Skeletal muscle tissue (tissue), 4 donors: Measurements from ENCODE around the gene RPH3AL. TPM values are rescaled to one million over a fixed set of nuclear protein-coding genes. Genes with fewer than 3 reads are reported as not detected.
A peak's percentile ranks its signal among the peaks of the same experiment; 100 is the strongest.
"Not testable (repeated sequence)": the region's sequence is repeated elsewhere in the genome, so short reads cannot be mapped to it uniquely, and the experiment has no call there.

Source experiments
- H3K27ac ChIP-seq: one replicate; pipeline ENCODE4 v1.7.0; 2013; ENCODE audit warnings: mild to moderate bottlenecking, low read depth, low read length, inconsistent platforms
- H3K27me3 ChIP-seq, 3 donors: one replicate each; pipeline ENCODE4 v1.7.0; 2013; ENCODE audit warnings: low read length in 3 of 3; ENCODE audit not compliant: control insufficient read depth in 3 of 3, insufficient read depth in 3 of 3
- H3K36me3 ChIP-seq, 3 donors: one replicate each; pipeline ENCODE4 v1.7.0; 2013; ENCODE audit warnings: low read length in 3 of 3; ENCODE audit not compliant: control insufficient read depth in 3 of 3, insufficient read depth in 3 of 3
- H3K4me1 ChIP-seq, 3 donors: one replicate each; pipeline ENCODE4 v1.7.0; 2013; ENCODE audit warnings: low read length in 3 of 3, mild to moderate bottlenecking in 3 of 3; ENCODE audit not compliant: control insufficient read depth in 3 of 3, insufficient read depth in 3 of 3
- H3K4me3 ChIP-seq, 3 donors: one replicate each; pipeline ENCODE4 v1.7.0; 2013; ENCODE audit warnings: low read length in 3 of 3
- H3K9ac ChIP-seq, 3 donors: one replicate each; pipeline ENCODE4 v1.7.0; 2013; ENCODE audit warnings: low read length in 3 of 3, mild to moderate bottlenecking in 3 of 3, moderate library complexity in 2 of 3, low read depth in 1 of 3
- H3K9me3 ChIP-seq, 3 donors: one replicate each; pipeline ENCODE4 v1.7.0; 2013; ENCODE audit warnings: low read length in 3 of 3; ENCODE audit not compliant: control insufficient read depth in 3 of 3
- total RNA-seq: library from RNA; depleted of rRNA; stranded (reverse); fragments of >200 nt; gene quantifications from one replicate; pipeline ENCODE4 v1.2.3, GENCODE V29; 2014
- donor health status: Osteomylitis.

Gene RPH3AL
- total RNA-seq, 1 donor from 2014 or later, result 1.6 TPM

DNA sequence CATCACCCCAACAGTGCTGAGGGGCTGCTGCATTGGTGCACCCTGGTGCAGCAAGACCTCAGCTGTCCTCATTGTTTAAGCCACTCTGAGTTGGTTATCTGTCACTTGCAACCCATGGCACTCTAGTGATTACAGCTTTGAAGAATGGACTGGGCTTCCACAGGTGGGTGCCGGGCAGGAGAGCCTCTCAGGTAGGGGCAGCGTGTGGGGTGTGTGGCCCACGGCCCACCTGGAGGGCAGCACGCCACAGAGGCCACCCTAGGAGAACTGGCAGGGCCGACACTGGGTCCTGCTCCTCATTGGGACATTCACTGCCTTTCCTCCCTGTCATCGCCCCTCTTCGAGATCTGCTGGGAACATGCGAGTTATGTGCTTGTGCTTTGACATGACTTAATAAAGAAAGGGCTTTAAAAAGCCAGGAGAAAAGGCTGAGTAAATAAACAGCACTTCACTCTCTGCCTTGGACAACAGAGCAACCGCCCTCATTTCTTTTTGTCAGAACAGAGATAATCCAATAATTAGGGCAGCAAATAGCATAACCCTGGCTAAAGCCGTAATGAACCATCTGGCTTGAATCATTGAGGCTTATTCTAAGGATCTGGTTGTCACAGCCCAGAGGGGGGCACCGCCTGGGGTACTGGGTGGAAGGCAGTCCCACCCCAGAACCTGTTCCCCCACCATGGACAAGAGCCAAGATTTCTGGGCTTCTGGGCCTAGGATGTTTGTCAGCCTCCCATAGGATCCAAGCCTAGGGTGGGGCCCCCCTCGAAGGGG, 174.1 kb downstream of the RPH3AL start:
- H3K9ac ChIP-seq, result peak overlapping the region in 1 of 3 donors; percentile 50
- peaks cover 8 to 11% (median 10%) of the 10 kb centered on the region in 3 donors for H3K4me1 ChIP-seq
- H3K27me3 ChIP-seq, result peaks cover 13 to 45% (median 28%) of the 10 kb centered on the region in 3 donors
- H3K4me3 ChIP-seq, result no peak overlapping the region
- H3K9me3 ChIP-seq, result no peaks in the 10 kb centered on the region
- no peaks in the 10 kb centered on the region for H3K36me3 ChIP-seq
- H3K27ac ChIP-seq, result no peak overlapping the region

DNA sequence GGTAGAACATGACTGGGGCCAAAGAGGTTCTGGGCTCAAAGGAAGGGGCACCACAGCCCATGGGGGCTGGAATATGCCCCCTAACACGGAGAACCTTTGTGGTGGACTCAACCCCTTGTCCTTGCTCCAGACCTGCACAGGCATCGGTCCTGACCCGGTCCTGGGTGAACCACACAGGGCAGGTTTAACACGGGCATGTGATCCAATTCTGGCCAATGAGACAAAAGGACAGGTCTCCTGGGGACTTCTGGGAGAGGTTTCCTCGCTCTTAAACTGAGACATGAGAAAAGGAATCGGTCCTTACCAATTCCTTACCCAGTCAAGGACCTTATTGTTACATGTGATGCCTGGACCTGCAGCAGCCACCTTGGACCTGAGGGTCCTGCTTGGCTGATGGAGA, 174.8 kb downstream of the RPH3AL start:
- Histone ChIP-seq H3K4me1 (peaks cover 8 to 11% (median 10%) of the 10 kb centered on the region in 3 donors), H3K4me3 (no peak overlapping the region), H3K9me3 (no peaks in the 10 kb centered on the region), H3K36me3 (no peaks in the 10 kb centered on the region), H3K27me3 (peaks cover 12 to 38% (median 23%) of the 10 kb centered on the region in 3 donors), H3K9ac (no peak overlapping the region), H3K27ac (no peak overlapping the region)

DNA sequence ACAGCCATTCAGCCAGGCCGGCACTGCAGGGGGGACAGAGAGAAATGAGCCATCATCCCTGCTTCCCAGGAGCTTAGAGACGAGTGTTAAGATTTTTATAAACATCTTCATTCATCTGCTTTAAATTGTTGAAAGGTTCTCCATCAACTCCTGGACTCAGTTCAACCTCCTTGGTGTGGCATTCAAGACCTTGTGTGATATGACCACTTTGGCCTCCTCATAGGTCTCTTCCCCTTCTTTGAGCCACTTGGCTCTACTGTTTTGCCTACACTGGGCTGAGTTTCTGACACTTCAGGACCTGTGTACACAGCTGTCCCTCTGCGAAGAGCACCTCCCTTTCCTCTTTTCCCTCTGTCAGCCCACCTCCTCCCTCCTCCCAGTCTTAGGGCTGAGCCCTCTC, 175.5 kb downstream of the RPH3AL start:
- H3K4me3 ChIP-seq, result no peak overlapping the region
- no peaks in the 10 kb centered on the region for H3K9me3 ChIP-seq
- no peak overlapping the region for H3K27ac ChIP-seq
- no peak overlapping the region for H3K9ac ChIP-seq
- no peaks in the 10 kb centered on the region for H3K36me3 ChIP-seq
- peaks cover 7 to 10% (median 10%) of the 10 kb centered on the region in 3 donors for H3K4me1 ChIP-seq
- H3K27me3 ChIP-seq, result peaks cover 6 to 33% (median 19%) of the 10 kb centered on the region in 3 donors

DNA sequence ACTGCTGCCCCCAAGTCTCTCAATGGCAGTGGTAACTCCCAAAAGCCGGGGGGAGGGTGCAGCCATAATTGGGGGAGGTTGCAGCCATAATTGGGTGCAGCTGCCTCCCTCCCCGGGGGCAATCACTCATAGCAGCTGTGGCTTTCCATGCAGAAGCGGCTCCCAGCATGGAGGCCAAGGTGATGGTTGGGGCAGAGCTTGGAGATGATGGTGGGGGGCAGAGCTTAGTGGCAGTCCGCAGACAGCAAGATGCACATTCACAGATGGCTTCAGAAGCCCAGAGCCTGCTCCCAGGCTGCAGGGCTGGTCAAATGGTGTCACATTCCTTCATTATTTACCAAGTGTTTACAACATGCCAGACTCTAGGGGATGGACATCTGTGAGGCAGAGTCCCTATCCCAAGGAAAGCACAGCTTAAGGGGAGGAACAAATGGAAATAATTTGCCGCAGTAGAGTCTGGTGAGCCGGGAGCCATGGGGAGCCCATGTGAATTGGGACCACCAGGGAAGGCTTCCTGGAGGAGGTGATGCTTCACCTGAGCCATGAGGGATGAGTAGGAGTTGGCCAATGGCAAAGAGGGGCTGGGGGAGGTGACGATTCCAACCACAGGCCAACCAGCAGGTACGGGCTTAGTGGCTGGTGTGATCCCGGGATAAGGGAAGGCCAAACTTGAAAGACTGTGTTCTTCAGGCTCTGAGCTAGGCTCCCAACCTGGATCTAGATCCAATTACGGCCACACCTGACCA, 179.3 kb downstream of the RPH3AL start:
- H3K36me3 ChIP-seq, result no peaks in the 10 kb centered on the region
- no peaks in the 10 kb centered on the region for H3K9me3 ChIP-seq
- peaks cover 0 to 2% (median 0%) of the 10 kb centered on the region in 3 donors for H3K4me1 ChIP-seq
- no peak overlapping the region for H3K27ac ChIP-seq
- peaks cover 0 to 13% (median 3%) of the 10 kb centered on the region in 3 donors for H3K27me3 ChIP-seq
- no peak overlapping the region for H3K9ac ChIP-seq
- H3K4me3 ChIP-seq, result no peak overlapping the region

DNA sequence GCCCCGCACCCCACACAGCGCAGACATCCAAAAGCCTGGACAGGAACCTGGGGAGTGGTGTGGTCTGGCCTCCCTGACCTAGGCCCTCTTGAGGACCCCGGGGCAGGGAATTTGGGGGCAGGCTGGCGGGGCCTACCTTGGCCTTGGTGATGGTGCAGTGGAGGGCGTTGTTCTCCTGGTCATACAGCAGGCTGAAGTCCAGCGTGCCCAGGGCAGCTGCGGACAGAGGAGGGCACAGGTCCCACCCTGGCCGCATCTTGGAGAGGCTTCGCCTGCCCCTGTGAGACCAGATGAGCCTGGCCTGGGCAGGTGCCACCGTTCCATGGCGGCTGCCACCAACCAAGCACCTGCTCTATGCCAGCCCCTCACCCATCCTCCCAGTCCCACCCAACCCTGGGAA, 180.2 kb downstream of the RPH3AL start:
- H3K27me3 ChIP-seq, result peaks cover 0 to 5% (median 3%) of the 10 kb centered on the region in 3 donors
- no peaks in the 10 kb centered on the region for H3K4me1 ChIP-seq
- H3K36me3 ChIP-seq, result no peaks in the 10 kb centered on the region
- H3K4me3 ChIP-seq, result no peak overlapping the region
- no peaks in the 10 kb centered on the region for H3K9me3 ChIP-seq
- no peak overlapping the region for H3K9ac ChIP-seq
- no peak overlapping the region for H3K27ac ChIP-seq

DNA sequence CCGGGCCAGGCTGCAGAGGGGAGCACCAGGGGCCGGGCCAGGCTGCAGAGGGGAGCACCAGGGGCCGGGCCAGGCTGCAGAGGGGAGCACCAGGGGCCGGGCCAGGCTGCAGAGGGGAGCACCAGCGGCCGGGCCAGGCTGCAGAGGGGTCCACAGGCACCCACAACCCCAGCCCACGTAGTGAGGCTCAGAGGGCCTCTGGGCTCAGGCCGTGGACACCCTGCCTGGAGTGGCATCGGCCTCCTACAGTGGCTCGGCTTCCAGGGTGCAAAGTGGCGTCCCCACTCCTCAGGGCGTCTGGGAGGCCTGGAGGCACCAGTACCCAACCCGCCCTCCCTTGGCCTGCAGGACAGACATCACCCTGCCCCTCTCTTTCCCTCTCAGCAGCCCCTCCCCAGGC, 180.7 kb downstream of the RPH3AL start:
- Histone ChIP-seq H3K27me3 (peaks cover 0 to 5% (median 3%) of the 10 kb centered on the region in 3 donors), H3K9me3 (no peaks in the 10 kb centered on the region), H3K9ac (no peak overlapping the region)

DNA sequence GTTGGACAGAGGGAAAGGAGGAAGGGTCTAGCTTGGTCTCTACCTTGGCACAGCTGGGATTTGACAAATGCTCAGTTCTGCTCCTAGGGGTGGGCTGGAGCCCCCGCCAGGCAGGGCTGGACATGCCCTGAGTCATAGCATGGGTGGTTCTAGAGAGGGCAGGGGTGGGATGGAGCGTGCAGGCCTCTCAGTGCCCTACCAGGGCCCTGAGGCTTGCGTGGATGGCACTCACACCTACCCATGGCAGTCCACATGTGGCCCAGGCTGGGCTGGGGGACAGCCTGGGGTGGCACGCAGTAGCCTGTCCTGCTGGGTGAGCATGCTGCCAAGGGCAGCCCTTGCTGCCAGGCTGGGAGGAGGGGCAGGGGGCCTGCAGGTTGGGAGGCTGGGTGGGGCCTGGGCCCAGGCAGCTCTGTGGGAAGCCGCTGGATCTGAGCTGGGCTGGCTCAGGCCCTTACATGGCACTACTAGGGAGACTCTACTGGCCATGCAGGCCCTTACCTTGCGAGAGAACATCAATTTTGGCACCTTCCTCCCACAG, 182.4 kb downstream of the RPH3AL start:
- Histone ChIP-seq H3K9ac (no peak overlapping the region), H3K36me3 (no peaks in the 10 kb centered on the region), H3K27ac (no peak overlapping the region), H3K4me3 (no peak overlapping the region), H3K9me3 (no peaks in the 10 kb centered on the region), H3K27me3 (peaks cover 0 to 4% (median 3%) of the 10 kb centered on the region in 3 donors), H3K4me1 (no peaks in the 10 kb centered on the region)

More for the DNA sequence above, 180.7 kb downstream of the RPH3AL start:
- H3K4me3 ChIP-seq, result no peak overlapping the region
- no peak overlapping the region for H3K27ac ChIP-seq
- H3K36me3 ChIP-seq, result no peaks in the 10 kb centered on the region
- no peaks in the 10 kb centered on the region for H3K4me1 ChIP-seq

DNA sequence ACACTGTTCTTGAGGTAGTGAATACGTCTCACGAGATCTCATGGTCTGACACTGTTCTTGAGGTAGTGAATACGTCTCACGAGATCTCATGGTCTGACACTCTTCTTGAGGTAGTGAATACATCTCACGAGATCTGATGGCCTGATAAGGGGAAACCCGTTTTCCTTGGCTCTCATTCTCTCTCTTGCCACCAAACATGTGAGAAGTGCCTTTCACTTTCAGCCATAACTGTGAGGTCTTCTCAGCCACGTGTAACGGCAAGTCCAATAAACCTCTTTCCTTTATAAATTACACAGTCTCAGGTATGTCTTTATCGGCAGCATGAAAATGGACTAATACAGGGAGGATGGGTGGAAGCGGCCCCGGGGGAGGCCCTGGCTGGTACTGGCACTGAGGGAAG, 184.0 kb downstream of the RPH3AL start:
- not testable (repeated sequence) for H3K4me1 ChIP-seq, H3K9ac ChIP-seq, H3K9me3 ChIP-seq, H3K27ac ChIP-seq, H3K4me3 ChIP-seq, H3K27me3 ChIP-seq, H3K36me3 ChIP-seq

DNA sequence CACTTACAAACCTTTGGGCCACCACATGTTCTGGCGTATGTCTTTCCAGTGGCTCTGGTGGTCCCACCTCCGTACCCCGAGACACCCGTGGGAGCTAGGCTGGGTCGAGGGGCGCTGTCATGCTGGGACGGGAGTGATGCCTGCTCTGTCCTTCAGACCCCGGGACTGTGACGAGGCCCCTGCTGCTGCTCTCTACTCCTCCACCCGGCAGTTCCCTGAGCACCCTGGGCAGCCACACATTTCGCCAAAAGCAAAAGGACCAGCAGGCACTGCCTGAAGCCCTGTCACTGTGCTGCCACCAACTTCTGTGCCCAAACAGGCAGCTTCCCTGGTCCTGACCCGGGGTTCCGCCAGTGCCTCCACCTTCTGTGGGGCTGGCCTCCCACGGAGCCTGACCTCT, 186.7 kb downstream of the RPH3AL start:
- no peaks in the 10 kb centered on the region for H3K36me3 ChIP-seq
- no peaks in the 10 kb centered on the region for H3K27me3 ChIP-seq
- H3K4me3 ChIP-seq, result no peak overlapping the region
- H3K4me1 ChIP-seq, result no peaks in the 10 kb centered on the region
- no peak overlapping the region for H3K27ac ChIP-seq
- no peaks in the 10 kb centered on the region for H3K9me3 ChIP-seq
- H3K9ac ChIP-seq, result no peak overlapping the region
